Epithelial cell of proximal tubule (primary cell): ENCODE data around the gene MYO18A. TPM values are rescaled to one million over a fixed set of nuclear protein-coding genes. Genes with fewer than 3 reads are reported as not detected.
"Not testable (repeated sequence)": the region's sequence is repeated elsewhere in the genome, so short reads cannot be mapped to it uniquely, and the experiment has no call there.

Experiments
- DNase-seq: peaks from one replicate; pipeline ENCODE4 v3.0.0-alpha.2; 2011; ENCODE audit warnings: low read depth
- H3K4me3 ChIP-seq: 2 replicates; pipeline ENCODE4 v1.5.1; 2011; ENCODE audit warnings: low read depth, mild to moderate bottlenecking, low read length
- total RNA-seq: library from RNA; depleted of rRNA; stranded (reverse); fragments of >200 nt; gene quantifications from 2 replicates; pipeline ENCODE4 v1.2.3, GENCODE V29; 2015
- TF ChIP-seq, protein P1 (sequence below): conservative IDR thresholded peaks from 2 replicates; pipeline ENCODE4 v1.5.1; 2012; ENCODE audit warnings: low read depth, mild to moderate bottlenecking, low read length

MYO18A gene, protein sequence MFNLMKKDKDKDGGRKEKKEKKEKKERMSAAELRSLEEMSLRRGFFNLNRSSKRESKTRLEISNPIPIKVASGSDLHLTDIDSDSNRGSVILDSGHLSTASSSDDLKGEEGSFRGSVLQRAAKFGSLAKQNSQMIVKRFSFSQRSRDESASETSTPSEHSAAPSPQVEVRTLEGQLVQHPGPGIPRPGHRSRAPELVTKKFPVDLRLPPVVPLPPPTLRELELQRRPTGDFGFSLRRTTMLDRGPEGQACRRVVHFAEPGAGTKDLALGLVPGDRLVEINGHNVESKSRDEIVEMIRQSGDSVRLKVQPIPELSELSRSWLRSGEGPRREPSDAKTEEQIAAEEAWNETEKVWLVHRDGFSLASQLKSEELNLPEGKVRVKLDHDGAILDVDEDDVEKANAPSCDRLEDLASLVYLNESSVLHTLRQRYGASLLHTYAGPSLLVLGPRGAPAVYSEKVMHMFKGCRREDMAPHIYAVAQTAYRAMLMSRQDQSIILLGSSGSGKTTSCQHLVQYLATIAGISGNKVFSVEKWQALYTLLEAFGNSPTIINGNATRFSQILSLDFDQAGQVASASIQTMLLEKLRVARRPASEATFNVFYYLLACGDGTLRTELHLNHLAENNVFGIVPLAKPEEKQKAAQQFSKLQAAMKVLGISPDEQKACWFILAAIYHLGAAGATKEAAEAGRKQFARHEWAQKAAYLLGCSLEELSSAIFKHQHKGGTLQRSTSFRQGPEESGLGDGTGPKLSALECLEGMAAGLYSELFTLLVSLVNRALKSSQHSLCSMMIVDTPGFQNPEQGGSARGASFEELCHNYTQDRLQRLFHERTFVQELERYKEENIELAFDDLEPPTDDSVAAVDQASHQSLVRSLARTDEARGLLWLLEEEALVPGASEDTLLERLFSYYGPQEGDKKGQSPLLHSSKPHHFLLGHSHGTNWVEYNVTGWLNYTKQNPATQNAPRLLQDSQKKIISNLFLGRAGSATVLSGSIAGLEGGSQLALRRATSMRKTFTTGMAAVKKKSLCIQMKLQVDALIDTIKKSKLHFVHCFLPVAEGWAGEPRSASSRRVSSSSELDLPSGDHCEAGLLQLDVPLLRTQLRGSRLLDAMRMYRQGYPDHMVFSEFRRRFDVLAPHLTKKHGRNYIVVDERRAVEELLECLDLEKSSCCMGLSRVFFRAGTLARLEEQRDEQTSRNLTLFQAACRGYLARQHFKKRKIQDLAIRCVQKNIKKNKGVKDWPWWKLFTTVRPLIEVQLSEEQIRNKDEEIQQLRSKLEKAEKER (N-terminal part only)
- total RNA-seq: 23.5 and 34.2 TPM in 2 replicates

DNA sequence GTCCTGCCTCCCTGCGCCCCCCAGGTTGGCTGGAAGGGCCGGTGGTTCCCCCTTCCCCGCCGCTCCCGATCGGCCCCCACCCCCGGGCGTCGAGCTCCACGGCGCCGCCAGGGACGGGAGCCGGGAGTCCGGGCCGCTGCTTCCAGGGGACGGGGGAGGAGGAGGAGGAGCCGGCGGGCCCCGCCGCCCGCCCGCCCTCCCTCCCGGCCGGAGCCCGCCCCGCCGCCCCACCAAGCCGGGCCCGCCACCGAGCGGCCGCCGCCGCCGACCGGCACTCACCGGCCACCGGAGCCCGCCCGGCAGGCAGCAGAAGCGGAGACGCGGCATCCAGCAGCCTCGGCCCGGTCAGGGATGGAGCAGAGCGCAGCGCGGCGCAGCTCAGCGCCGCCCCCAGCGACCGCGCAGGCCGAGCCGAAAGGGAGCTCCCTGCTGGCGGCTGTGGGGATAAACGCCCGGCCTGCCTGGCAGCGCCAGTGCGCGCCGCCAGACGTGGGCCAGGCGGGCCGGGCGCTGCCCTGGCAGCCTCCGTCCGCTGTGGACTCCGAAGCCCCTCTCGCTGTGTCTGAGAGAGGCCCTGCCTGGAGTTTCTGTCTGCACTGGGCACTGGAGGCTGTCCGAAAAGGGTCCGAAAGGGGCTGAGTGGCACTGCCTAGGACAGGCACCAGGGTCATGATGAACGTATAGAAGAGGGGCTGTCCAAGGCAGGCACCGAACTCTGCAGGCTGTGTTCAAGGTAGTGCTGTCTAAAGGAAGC, at the start of gene MYO18A:
MYO18A (minus strand) TSS at position 365 of the 754 bp plus-strand sequence. CDS start 13,458 bp downstream, outside the sequence.
- TF ChIP-seq, protein P1, sequence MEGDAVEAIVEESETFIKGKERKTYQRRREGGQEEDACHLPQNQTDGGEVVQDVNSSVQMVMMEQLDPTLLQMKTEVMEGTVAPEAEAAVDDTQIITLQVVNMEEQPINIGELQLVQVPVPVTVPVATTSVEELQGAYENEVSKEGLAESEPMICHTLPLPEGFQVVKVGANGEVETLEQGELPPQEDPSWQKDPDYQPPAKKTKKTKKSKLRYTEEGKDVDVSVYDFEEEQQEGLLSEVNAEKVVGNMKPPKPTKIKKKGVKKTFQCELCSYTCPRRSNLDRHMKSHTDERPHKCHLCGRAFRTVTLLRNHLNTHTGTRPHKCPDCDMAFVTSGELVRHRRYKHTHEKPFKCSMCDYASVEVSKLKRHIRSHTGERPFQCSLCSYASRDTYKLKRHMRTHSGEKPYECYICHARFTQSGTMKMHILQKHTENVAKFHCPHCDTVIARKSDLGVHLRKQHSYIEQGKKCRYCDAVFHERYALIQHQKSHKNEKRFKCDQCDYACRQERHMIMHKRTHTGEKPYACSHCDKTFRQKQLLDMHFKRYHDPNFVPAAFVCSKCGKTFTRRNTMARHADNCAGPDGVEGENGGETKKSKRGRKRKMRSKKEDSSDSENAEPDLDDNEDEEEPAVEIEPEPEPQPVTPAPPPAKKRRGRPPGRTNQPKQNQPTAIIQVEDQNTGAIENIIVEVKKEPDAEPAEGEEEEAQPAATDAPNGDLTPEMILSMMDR: peak; percentile 71
- no peak for DNase-seq
- H3K4me3 ChIP-seq: peak within 1 kb of the TSS; percentile 65

DNA sequence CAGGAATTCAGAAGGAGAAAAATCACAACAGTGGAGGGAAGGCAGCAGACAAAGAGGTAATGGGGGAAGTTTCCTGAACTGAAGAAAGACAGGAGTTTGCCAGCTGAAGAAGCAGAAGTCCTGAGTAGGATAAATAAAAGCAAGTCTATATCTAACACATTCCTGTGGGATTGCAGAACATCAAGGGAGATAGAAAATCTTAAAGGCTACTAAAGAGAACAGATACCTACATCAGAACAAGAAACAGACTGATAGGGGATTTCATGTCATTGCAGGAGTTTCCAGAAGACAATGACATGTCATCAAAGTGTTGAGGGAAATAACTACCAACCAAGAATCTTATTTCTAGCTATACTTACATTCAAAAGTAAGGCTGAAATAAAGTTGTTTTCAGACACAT, 45.2 kb upstream of the MYO18A start:
- H3K4me3 ChIP-seq: no peak overlapping the region
- TF ChIP-seq, protein P1: no peak
- DNase-seq: no peak

DNA sequence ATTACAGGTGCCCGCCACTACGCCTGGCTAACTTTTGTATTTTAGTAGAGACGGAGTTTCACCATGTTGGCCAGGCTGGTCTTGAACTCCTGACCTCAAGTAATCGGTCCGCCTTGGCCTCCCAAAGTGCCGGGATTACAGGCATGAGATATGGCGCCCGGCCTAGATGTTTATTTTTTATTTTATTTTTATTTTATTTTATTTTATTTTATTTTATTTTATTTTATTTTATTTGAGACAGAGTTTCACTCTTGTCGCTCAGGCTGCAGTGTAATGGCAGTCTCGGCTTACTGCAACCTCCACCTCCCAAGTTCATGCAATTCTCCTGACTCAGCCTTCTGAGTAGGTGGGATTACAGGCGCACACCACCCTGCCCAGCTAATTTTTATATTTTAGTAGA, 41.1 kb upstream of the MYO18A start:
- DNase-seq: not testable (repeated sequence)

DNA sequence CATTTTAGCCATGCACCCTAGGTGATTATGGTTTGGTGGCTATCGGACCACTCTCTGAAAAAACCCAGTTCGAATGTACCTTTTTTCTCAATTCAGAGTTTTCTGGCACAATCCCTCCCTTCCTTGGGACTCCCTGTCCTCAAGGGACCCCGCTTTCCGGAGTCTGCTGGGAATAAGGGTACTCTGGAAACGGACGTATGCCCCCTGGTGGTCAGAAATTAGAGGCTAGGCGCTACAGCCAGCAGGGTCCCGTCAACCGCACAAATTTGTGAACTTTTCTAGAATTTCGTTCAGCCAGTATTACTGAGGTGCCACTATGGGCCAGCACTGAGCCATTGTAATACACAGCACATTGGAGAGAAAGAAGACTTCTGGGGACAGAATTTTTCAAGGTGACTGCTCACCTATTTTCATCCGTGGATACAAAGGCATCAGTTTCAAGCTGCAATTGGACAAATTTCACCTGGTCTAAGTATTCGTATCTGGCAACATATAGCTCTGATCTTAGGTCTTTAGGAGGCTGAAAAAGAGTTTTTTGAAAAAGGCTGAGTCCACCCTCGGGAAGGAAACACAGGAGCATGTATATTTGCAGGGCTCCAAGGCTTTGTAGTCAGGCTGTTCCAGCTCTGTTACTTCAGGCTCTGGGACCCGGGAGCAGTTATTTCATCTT, 39.3 kb upstream of the MYO18A start:
- no peak overlapping the region for H3K4me3 ChIP-seq
- TF ChIP-seq, protein P1: peak; percentile 97
- DNase-seq: no peak

More for the DNA sequence above, 41.1 kb upstream of the MYO18A start:
- H3K4me3 ChIP-seq: not testable (repeated sequence)

DNA sequence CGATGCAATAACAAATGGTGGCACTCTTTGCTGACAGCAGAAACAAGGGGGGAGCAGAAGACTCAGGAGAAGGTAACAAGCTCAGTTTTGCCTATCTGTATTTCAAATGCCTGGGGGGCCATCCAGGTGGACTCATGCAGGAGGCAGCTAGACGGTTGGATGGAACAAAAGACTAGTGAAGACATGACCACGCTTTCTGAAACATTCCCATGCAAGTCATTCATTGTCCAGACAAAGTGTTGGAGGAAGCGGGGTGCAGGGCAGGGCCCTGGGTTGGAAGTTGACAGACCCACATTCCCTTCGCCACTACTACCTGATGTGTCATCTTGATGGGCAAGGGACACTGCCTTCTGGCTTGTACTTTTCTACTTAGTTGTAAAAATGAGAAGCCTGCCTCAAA, 36.7 kb upstream of the MYO18A start:
- no peak for DNase-seq
- H3K4me3 ChIP-seq: no peak overlapping the region
- TF ChIP-seq, protein P1: no peak

DNA sequence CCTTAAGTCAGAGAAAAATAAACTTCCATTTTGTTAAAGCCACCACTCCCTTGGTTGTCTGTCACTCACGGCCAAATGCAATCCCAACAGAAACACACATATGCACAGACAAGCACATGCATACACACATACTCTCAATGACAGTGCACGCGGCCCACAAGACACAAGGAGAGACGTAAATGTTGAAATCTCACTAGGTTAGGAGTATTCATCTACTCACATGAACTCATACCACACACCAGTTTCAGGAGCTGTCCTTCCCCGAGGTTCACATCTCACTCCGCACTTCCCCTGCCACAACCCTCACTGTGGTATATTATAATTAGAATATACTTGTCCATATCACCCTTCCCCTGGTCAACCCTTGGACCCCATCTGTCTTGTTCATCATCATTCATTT, 36.0 kb upstream of the MYO18A start:
- TF ChIP-seq, protein P1: no peak
- no peak overlapping the region for H3K4me3 ChIP-seq

More for the DNA sequence above, 36.0 kb upstream of the MYO18A start:
- no peak for DNase-seq
